ENCODE results near the gene ITCH.
A peak's percentile ranks its signal among the peaks of the same experiment; 100 is the strongest.
"Not testable (repeated sequence)": the region's sequence is repeated elsewhere in the genome, so short reads cannot be mapped to it uniquely, and the experiment has no call there.

Gene ITCH

DNA sequence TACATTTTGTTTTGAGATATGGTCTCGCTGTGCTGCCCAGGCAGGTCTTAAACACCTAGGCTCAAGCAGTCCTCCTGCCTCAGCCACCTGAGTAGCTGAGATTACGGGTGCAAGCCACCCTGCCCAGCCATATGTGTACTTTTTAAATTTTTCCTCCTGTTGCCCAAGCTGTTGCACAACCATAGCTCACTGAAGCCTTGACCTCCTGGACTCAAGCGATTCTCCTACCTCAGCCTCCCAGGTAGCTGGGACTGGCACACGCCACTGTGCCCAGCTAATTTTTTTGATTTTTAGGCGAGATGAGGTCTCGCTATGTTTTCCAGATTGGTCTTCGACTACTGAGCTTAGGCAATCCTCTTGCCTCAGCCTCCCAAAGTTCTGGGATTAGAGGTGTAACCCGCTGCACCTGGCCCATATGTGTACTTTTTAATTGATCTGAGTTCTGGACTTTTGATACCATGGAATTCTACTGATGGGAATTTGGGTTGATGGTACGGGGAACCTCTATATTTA lies 44.9 kb downstream of the ITCH start:
- Histone ChIP-seq H3K79me2 (ENCODE audit: low read length) (peaks cover 5% of the 10 kb centered on the region), H3K4me1 (ENCODE audit: low read length) (peaks cover 13% of the 10 kb centered on the region)

DNA sequence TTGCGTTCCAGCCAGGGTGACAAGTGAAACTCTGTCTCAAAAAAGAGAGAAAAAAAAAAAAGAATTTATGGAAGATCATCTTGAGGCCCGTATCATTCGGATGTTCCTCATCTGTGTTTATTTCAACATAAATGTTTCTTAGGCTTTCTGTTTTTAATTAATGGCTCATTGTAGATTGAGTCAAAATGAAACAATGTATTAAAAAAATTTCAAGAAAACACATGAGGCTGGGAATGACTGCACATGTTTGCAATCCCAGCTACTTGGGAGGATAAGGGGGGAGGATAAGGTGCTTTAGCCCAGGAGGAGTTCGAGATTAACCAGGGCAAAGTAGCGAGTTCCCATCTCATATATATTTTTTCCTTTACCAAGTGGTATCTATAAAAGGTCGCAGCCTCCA lies 47.3 kb downstream of the ITCH start:
- no peaks in the 10 kb centered on the region for H3K9me3 ChIP-seq (ENCODE audit: insufficient read depth, low read length)

More for the DNA sequence above, 44.9 kb downstream of the ITCH start:
- Histone ChIP-seq H3K27ac (ENCODE audit: low read length) (no peak overlapping the region), H4K20me1 (ENCODE audit: insufficient read depth, low read length) (peaks cover 13% of the 10 kb centered on the region), H3K4me2 (ENCODE audit: low read length) (no peak overlapping the region), H3K36me3 (replicated peaks; ENCODE audit: low read depth, low read length) (peaks cover 17% of the 10 kb centered on the region), H3K9ac (ENCODE audit: low read length) (no peak overlapping the region), H3K9me3 (ENCODE audit: insufficient read depth, low read length) (no peaks in the 10 kb centered on the region), H2AFZ (ENCODE audit: low read depth, low read length) (no peak overlapping the region), H3K27me3 (ENCODE audit: low read depth, low read length) (no peaks in the 10 kb centered on the region), H3K4me3 (ENCODE audit: low read length) (no peak overlapping the region)
- TF ChIP-seq EZH2phosphoT487 (IDR thresholded peaks at IDR 0.05; ENCODE audit: low read depth), result no peak
- TF ChIP-seq, protein P1, sequence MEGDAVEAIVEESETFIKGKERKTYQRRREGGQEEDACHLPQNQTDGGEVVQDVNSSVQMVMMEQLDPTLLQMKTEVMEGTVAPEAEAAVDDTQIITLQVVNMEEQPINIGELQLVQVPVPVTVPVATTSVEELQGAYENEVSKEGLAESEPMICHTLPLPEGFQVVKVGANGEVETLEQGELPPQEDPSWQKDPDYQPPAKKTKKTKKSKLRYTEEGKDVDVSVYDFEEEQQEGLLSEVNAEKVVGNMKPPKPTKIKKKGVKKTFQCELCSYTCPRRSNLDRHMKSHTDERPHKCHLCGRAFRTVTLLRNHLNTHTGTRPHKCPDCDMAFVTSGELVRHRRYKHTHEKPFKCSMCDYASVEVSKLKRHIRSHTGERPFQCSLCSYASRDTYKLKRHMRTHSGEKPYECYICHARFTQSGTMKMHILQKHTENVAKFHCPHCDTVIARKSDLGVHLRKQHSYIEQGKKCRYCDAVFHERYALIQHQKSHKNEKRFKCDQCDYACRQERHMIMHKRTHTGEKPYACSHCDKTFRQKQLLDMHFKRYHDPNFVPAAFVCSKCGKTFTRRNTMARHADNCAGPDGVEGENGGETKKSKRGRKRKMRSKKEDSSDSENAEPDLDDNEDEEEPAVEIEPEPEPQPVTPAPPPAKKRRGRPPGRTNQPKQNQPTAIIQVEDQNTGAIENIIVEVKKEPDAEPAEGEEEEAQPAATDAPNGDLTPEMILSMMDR (IDR thresholded peaks at IDR 0.05; ENCODE audit: low read depth, low read length), result no peak

DNA sequence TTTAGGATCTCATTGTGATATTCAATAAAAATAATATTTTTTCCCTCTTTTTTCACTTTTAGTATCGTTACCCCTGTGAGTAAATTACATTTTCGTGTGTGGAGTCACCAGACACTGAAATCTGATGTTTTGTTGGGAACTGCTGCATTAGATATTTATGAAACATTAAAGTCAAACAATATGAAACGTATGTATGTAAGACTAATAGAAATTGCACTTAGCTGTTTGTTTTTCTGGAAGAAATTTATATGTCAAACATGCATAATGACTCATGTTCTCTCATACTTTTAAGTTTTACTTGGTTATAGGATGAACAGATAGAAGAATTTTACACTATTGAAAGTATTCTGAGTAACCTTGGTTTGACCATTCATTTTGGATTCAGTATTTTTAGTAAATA lies 49.4 kb downstream of the ITCH start:
- TF ChIP-seq EZH2phosphoT487 (IDR thresholded peaks at IDR 0.05; ENCODE audit: low read depth), result no peak
- TF ChIP-seq, protein P1 (IDR thresholded peaks at IDR 0.05; ENCODE audit: low read depth, low read length), result no peak
- Histone ChIP-seq H3K4me2 (ENCODE audit: low read length) (no peak overlapping the region), H3K36me3 (replicated peaks; ENCODE audit: low read depth, low read length) (peaks cover 24% of the 10 kb centered on the region), H3K4me1 (ENCODE audit: low read length) (peaks cover 23% of the 10 kb centered on the region), H3K9ac (ENCODE audit: low read length) (no peak overlapping the region), H3K4me3 (ENCODE audit: low read length) (no peak overlapping the region), H3K27ac (ENCODE audit: low read length) (no peak overlapping the region), H3K27me3 (ENCODE audit: low read depth, low read length) (no peaks in the 10 kb centered on the region), H4K20me1 (ENCODE audit: insufficient read depth, low read length) (no peaks in the 10 kb centered on the region), H3K9me3 (ENCODE audit: insufficient read depth, low read length) (no peaks in the 10 kb centered on the region), H2AFZ (ENCODE audit: low read depth, low read length) (no peak overlapping the region), H3K79me2 (ENCODE audit: low read length) (no peaks in the 10 kb centered on the region)

More for the DNA sequence above, 47.3 kb downstream of the ITCH start:
- Histone ChIP-seq H3K27ac (ENCODE audit: low read length) (no peak overlapping the region), H2AFZ (ENCODE audit: low read depth, low read length) (no peak overlapping the region), H3K4me1 (ENCODE audit: low read length) (peaks cover 12% of the 10 kb centered on the region), H4K20me1 (ENCODE audit: insufficient read depth, low read length) (no peaks in the 10 kb centered on the region), H3K4me2 (ENCODE audit: low read length) (no peak overlapping the region), H3K9ac (ENCODE audit: low read length) (no peak overlapping the region), H3K79me2 (ENCODE audit: low read length) (no peaks in the 10 kb centered on the region), H3K27me3 (ENCODE audit: low read depth, low read length) (no peaks in the 10 kb centered on the region), H3K36me3 (replicated peaks; ENCODE audit: low read depth, low read length) (peaks cover 20% of the 10 kb centered on the region), H3K4me3 (ENCODE audit: low read length) (no peak overlapping the region)
- TF ChIP-seq, protein P1 (IDR thresholded peaks at IDR 0.05; ENCODE audit: low read depth, low read length), result no peak
- no peak for TF ChIP-seq EZH2phosphoT487 (IDR thresholded peaks at IDR 0.05; ENCODE audit: low read depth)

DNA sequence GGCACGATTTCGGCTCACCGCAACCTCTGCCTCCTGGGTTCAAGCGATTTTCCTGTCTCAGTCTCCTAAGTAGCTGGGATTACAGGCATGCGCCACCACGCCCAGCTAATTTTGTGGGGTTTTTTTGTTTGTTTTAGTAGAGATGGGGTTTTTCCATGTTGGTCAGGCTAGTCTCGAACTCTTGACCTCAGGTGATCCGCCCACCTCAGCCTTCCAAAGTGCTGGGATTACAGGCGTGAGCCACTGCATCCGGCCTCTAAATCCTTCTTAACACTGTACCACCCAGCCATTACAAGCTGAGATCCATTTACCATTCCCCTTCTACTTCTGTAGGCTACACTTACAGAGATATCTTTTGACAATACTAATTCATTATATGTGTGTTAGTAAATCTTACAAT lies 51.5 kb downstream of the ITCH start:
- peaks cover 17% of the 10 kb centered on the region for H3K36me3 ChIP-seq (replicated peaks; ENCODE audit: low read depth, low read length)
- H3K9ac ChIP-seq (ENCODE audit: low read length); H4K20me1 ChIP-seq (ENCODE audit: insufficient read depth, low read length); H3K9me3 ChIP-seq (ENCODE audit: insufficient read depth, low read length); H3K27me3 ChIP-seq (ENCODE audit: low read depth, low read length); H2AFZ ChIP-seq (ENCODE audit: low read depth, low read length); H3K79me2 ChIP-seq (ENCODE audit: low read length): not testable (repeated sequence)
- H3K27ac ChIP-seq (ENCODE audit: low read length), result peak overlapping the region; percentile 51
- peak overlapping the region; percentile 69 for H3K4me2 ChIP-seq (ENCODE audit: low read length)
- H3K4me3 ChIP-seq (ENCODE audit: low read length), result 0 out of 2 replicates have a peak overlapping the region, but pooled peaks have one; percentile 12
- H3K4me1 ChIP-seq (ENCODE audit: low read length), result peaks cover 23% of the 10 kb centered on the region
